Aorta (tissue), 5 donors: Measurements from ENCODE around the gene TPBGL. TPM values are rescaled to one million over a fixed set of nuclear protein-coding genes. Genes with fewer than 3 reads are reported as not detected.

Experiments used
- ATAC-seq: fragments of 200-7000 bp; cut with Tn5 transposase; one replicate; pipeline ENCODE4 v1.9.1; 2022; ENCODE audit warnings: moderate library complexity; ENCODE audit not compliant: low FRiP score
- DNase-seq, 2 donors: peaks; one replicate each; pipeline ENCODE4 v3.0.0-alpha.2; 2020
- H3K27ac ChIP-seq, 2 donors: one replicate each; pipeline ENCODE4 v1.5.1; 2013; ENCODE audit warnings: low read length in 2 of 2, mild to moderate bottlenecking in 2 of 2, moderate library complexity in 2 of 2, control low read depth in 1 of 2, inconsistent platforms in 1 of 2, low read depth in 1 of 2
- H3K27me3 ChIP-seq, 2 donors: one replicate each; pipeline ENCODE4 v1.6.1; 2013; ENCODE audit warnings: control low read depth in 1 of 2, low read length in 1 of 2, mild to moderate bottlenecking in 1 of 2, moderate library complexity in 1 of 2; ENCODE audit not compliant: insufficient read depth in 2 of 2, control insufficient read depth in 1 of 2
- H3K36me3 ChIP-seq, 2 donors: one replicate each; pipeline ENCODE4 v1.6.1; 2013; ENCODE audit warnings: control low read depth in 1 of 2, low read length in 1 of 2, mild to moderate bottlenecking in 1 of 2; ENCODE audit not compliant: insufficient read depth in 2 of 2, control insufficient read depth in 1 of 2
- H3K4me1 ChIP-seq, 2 donors: one replicate each; pipeline ENCODE4 v1.6.1; 2013; ENCODE audit warnings: low read length in 2 of 2, control low read depth in 1 of 2, mild to moderate bottlenecking in 1 of 2, moderate library complexity in 1 of 2; ENCODE audit not compliant: insufficient read depth in 2 of 2, control insufficient read depth in 1 of 2
- H3K4me3 ChIP-seq, 2 donors: one replicate each; pipeline ENCODE4 v1.5.1; 2013; ENCODE audit warnings: low read length in 2 of 2, control low read depth in 1 of 2, mild to moderate bottlenecking in 1 of 2
- H3K9me3 ChIP-seq: one replicate; pipeline ENCODE4 v1.6.1; 2013; ENCODE audit warnings: mild to moderate bottlenecking, low read length; ENCODE audit not compliant: control insufficient read depth
- WGBS, 2 donors: extraction: QIAGEN DNeasy Blood & Tissue Kit; methylation state at CpG; one replicate each; pipeline ENCODE4 v1.1.7; 2013; 5-methylcytosine and 5-hydroxymethylcytosine counted together
- intact Hi-C, 2 donors: fragments of 100-400 bp; cut with DNase I; formaldehyde crosslinking; loops; one replicate each; pipeline versions ENCODE4 v1.14.2 to v1.15.0; 2022
- polyA plus RNA-seq, 2 donors: library from polyadenylated mRNA; stranded (reverse); fragments of 200-250 nt; gene quantifications; one replicate each; pipeline ENCODE4 v1.2.3, GENCODE V29; 2013
- total RNA-seq, 2 donors: library from RNA; stranded (reverse); fragmentation: NEBNext Ultra II Directional; extraction: Animal tissue kit (Norgen Biotek cat#: 25700); gene quantifications; one replicate each; pipeline ENCODE4 v1.2.1, GENCODE V29; 2021
- donor health status: healthy with polysubstance abuse.
- donor health status: Bipolar disorder and iron deficiency.
- donor health status: DM: no; HTN: no; CAD: no.
- donor health status: DM: no; HTN: no; CAD: no.
- donor health status: DM: yes; HTN: yes; CAD: no.

The TPBGL gene
- total and polyA plus RNA-seq, 4 donors = 0.30 to 0.36 TPM; not detected in 2

DNA sequence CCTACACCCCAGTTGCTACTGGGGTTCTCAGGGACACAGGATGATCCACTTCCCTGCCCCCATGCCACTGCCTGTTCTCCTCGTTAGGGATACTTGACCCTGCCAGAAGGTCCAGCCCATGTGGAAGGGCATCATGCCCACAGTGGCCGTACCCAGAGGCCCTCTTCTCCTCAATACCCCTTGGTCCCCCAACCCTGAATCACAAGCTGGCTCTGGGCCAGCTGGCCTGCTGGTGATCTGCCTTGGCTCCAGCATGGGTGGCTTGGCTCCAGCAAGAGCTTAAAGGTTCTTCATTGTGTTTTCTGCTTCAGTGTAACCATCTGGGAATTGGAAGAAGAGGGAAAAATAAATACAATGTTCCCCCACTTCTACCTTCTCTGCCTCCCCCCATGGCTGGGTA is 11.1 kb upstream of the TPBGL start:
- H3K27ac ChIP-seq = no peak overlapping the region
- no peak overlapping the region for H3K4me3 ChIP-seq
- no peak for DNase-seq
- no peaks in the 10 kb centered on the region for H3K36me3 ChIP-seq
- 68 to 74% methylated on average over 2 of the region's 2 CpGs for WGBS, 2 donors
- ATAC-seq = no peak
- H3K4me1 ChIP-seq = no peaks in the 10 kb centered on the region
- intact Hi-C loops = no loop called here
- no peaks in the 10 kb centered on the region for H3K9me3 ChIP-seq
- H3K27me3 ChIP-seq = no peaks in the 10 kb centered on the region

DNA sequence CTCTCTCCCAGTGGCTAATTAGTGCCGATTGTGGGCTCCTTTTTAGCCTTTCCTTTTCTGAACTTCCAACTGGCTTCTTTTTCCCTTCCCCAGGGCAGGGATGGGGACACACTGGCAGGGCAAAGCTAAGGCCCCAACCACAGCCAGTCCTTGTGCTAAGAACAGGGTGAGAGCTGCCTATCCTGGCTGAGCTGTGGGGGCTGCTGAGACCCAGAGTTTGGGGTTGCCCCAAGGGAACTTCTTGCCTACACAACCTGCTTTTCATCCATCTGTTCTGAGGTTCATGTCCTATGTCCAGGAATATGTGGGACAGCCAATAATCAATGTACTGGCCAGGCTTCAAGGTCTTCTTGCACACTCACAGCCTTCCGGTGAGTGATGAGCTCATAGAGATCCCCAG is 10.0 kb upstream of the TPBGL start:
- Histone ChIP-seq H3K4me3 (no peak overlapping the region), H3K4me1 (no peaks in the 10 kb centered on the region), H3K9me3 (no peaks in the 10 kb centered on the region), H3K27ac (no peak overlapping the region), H3K27me3 (peaks cover 0 to 2% of the 10 kb centered on the region in 2 donors), H3K36me3 (no peaks in the 10 kb centered on the region)
- DNase-seq = no peak
- intact Hi-C loops = no loop called here
- 68 to 74% methylated on average over 2 of the region's 2 CpGs for WGBS, 2 donors
- ATAC-seq = no peak

DNA sequence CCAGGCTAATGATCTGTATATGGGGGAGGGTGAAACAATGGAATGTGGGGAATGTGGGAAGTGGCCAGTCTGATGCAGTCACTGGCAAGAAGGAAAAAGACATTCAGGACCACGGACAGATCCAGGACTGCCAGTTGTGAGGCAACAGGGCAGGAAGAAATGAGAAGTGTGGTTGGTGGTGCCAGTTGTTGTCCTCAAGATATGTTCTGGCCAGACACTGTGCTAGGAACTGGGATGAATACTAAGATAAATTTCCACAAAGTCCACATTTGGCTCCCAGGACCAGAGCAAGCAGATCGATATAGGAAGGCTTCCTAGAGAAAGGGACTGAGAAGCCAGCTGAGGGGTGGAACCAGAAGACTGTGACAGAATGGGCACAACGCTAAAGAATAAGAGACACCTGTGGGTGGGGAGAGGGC is 6.8 kb upstream of the TPBGL start:
- Histone ChIP-seq H3K36me3 (no peaks in the 10 kb centered on the region), H3K27me3 (peaks cover 0 to 2% of the 10 kb centered on the region in 2 donors), H3K27ac (no peak overlapping the region), H3K4me3 (no peak overlapping the region), H3K4me1 (no peaks in the 10 kb centered on the region), H3K9me3 (no peaks in the 10 kb centered on the region)
- WGBS, 2 donors = 44 to 47% methylated on average over 3 of the region's 3 CpGs
- intact Hi-C loops = no loop called here
- no peak for ATAC-seq
- no peak for DNase-seq

DNA sequence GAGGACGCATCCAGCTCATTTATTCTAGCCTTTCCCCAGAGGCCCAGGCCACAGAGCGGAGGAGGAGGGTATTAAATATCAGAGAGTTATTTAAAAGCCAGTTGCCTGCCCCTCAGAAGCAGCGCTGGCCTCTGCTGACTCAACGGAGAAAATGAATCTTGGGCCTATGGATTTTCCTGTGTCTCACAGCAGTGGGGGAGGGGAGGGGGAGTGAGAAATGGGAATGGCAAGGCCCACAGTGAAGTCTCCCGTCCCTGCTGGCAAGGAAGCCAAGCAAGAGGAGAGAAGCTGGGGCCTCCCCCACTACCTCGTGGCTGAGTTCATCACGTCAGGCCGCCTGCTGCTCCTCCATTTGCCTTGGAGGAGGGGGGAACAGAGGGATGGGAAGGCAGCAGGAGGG is 4.5 kb upstream of the TPBGL start:
- DNase-seq (no peak), ATAC-seq (no peak)
- 25 to 34% methylated on average over 8 of the region's 8 CpGs for WGBS, 2 donors

DNA sequence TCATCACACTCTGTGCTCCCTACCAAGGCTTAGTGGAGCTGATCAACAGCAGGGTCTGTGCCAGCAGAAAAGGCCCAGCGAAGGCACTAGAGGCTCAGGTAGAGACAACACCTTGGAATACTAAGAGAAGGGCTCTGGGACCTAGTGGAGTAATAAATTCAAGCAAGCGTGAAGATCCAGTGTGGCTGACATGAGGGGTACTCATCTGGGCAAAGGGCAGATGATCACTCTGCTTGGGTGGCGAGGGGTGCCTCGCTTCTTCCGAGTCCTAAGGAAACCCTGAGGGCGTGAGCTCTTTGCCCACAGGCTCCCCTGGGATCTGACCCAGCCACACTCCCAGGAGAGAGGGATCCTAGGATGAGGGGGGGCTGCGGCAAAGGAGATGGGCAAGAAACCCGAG is 3.5 kb upstream of the TPBGL start:
- Histone ChIP-seq H3K27me3 (peaks cover 0 to 2% of the 10 kb centered on the region in 2 donors), H3K4me3 (no peak overlapping the region), H3K27ac (no peak overlapping the region), H3K4me1 (no peaks in the 10 kb centered on the region), H3K9me3 (no peaks in the 10 kb centered on the region), H3K36me3 (no peaks in the 10 kb centered on the region)
- intact Hi-C loops = no loop called here
- WGBS, 2 donors = 79 to 80% methylated on average over 8 of the region's 8 CpGs
- no peak for ATAC-seq
- no peak for DNase-seq

More for the DNA sequence above, 4.5 kb upstream of the TPBGL start:
- Histone ChIP-seq H3K27me3 (peaks cover 0 to 2% of the 10 kb centered on the region in 2 donors), H3K36me3 (no peaks in the 10 kb centered on the region), H3K27ac (no peak overlapping the region), H3K9me3 (no peaks in the 10 kb centered on the region), H3K4me3 (no peak overlapping the region), H3K4me1 (no peaks in the 10 kb centered on the region)
- intact Hi-C loops = no loop called here

DNA sequence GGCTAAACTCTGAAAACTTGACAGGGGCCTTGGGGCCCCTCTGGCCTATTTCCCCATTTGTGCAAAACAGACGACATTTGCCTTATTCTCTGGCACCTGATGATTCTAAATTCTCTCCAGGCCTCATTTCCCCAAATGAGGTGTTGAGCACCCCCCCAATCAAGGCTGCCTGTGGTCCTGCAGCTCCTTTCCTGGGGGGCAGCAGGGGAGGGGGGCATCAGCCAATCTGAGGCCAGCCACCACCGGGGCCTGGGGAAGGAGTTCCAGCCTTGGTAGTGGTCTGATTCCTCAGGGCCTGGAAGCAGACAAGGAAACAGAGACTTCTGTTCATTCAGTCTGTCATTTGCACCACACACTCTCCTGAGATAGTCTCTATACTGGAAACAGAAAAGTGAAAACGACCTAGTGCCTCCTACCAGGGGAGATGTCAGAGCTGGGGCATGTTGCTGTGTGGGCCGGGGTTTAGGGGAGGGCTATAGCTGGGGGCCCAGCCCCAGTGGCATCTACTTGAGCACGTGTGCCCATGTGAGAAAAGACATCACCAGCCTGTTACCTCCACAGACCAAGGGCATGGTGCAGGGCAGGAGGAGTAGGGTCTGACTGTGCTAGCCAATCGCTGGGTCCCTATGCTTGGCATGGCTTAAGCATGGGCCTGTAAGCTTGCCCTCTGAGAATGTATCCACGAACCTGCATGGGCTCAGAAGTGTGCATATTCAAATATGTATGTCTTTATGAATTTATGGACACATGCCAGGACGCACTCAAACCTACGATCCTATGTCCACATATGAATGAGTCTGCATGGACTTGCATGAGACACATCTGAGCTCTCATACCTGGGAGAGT is 1.8 kb upstream of the TPBGL start:
- no peak overlapping the region for H3K4me3 ChIP-seq
- no peaks in the 10 kb centered on the region for H3K4me1 ChIP-seq
- H3K9me3 ChIP-seq = no peaks in the 10 kb centered on the region
- peaks cover 0 to 2% of the 10 kb centered on the region in 2 donors for H3K27me3 ChIP-seq
- DNase-seq = no peak
- no peak overlapping the region for H3K27ac ChIP-seq
- H3K36me3 ChIP-seq = no peaks in the 10 kb centered on the region
- no peak for ATAC-seq
- intact Hi-C loops = no loop called here
- WGBS, 2 donors = 82 to 83% methylated on average over 9 of the region's 9 CpGs

DNA sequence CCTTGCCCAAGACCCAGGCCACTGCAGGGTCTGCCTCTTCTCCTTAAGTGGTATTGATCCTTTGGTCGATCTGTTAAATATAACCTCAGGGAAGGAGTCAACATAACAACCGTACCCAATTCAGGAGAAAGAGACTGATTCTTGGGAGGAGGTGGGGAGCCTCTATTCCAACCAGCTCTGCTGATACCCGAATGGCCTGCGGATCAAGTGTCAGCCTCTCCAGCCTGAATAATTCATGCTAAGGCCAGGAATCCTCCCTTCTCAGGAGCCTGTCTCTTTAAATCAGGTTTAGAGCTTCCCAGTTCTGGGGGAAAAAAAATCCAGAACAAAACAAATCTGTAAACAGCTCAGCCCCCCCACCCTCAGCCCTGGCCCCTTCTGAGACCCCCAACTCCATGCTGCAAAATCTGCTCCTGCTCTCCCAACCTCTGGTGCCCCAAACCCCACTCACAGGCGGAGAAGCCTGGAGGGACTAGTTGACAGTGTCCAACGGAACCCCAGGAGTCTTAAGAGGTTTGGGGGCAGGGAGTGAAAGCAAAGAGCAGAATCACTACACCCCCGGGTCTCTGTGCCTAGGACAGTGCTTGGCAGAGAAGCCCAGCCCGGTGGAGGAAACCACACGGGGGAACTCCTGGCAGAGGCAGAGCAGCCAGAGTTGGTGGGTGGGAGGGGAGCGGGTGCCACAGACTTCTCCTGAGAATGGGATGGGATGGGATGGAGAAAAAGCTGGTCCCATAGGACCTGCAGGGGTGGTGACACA is 863 bp upstream of the TPBGL start:
- H3K27me3 ChIP-seq = peaks cover 0 to 2% of the 10 kb centered on the region in 2 donors
- no peak overlapping the region for H3K4me3 ChIP-seq
- intact Hi-C loops = no loop called here
- DNase-seq = no peak
- 53% methylated on average over 10 of the region's 10 CpGs for WGBS, 2 donors
- no peaks in the 10 kb centered on the region for H3K36me3 ChIP-seq
- no peaks in the 10 kb centered on the region for H3K9me3 ChIP-seq
- no peak for ATAC-seq
- H3K4me1 ChIP-seq = no peaks in the 10 kb centered on the region
- H3K27ac ChIP-seq = no peak overlapping the region

DNA sequence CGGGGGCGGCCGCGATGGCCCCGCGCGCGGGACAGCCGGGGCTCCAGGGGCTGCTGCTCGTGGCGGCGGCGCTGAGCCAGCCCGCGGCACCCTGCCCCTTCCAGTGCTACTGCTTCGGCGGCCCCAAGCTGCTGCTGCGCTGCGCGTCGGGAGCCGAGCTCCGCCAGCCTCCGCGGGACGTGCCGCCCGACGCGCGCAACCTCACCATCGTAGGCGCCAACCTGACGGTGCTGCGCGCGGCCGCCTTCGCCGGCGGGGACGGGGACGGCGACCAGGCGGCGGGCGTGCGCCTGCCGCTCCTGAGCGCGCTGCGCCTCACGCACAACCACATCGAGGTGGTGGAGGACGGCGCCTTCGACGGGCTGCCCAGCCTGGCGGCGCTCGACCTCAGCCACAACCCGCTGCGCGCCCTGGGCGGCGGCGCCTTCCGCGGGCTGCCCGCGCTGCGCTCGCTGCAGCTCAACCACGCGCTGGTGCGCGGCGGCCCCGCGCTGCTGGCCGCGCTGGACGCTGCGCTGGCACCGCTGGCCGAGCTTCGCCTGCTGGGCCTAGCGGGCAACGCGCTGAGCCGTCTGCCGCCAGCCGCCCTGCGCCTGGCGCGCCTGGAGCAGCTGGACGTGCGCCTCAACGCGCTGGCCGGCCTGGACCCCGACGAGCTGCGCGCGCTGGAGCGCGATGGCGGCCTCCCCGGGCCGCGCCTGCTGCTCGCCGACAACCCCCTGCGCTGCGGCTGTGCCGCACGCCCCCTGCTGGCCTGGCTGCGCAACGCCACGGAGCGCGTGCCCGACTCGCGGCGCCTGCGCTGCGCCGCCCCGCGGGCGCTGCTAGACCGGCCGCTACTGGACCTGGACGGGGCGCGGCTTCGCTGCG is 697 bp downstream of the TPBGL start:
- no peaks in the 10 kb centered on the region for H3K9me3 ChIP-seq
- 0 to 1% methylated on average over 104 to 140 of the region's 140 CpGs for WGBS, 2 donors
- intact Hi-C loops = no loop called here
- no peak overlapping the region for H3K27ac ChIP-seq
- H3K27me3 ChIP-seq = no peaks in the 10 kb centered on the region
- ATAC-seq (peak; percentile 89), DNase-seq (peak; percentile 89 to 96)
- H3K36me3 ChIP-seq = no peaks in the 10 kb centered on the region
- H3K4me3 ChIP-seq = peak overlapping the region; percentile 2 to 22
- H3K4me1 ChIP-seq = no peaks in the 10 kb centered on the region
